HG02943 (cell line): ENCODE results near the gene ASIP.
"Not testable (repeated sequence)": the region's sequence is repeated elsewhere in the genome, so short reads cannot be mapped to it uniquely, and the experiment has no call there.

ENCODE experiments used
- ATAC-seq: cut with Tn5 transposase; IDR thresholded peaks from one replicate; pipeline ENCODE4 v1.9.1; 2021; ENCODE audit warnings: mild to moderate bottlenecking, low read depth, moderate library complexity; ENCODE audit not compliant: unreplicated experiment

ASIP gene

DNA sequence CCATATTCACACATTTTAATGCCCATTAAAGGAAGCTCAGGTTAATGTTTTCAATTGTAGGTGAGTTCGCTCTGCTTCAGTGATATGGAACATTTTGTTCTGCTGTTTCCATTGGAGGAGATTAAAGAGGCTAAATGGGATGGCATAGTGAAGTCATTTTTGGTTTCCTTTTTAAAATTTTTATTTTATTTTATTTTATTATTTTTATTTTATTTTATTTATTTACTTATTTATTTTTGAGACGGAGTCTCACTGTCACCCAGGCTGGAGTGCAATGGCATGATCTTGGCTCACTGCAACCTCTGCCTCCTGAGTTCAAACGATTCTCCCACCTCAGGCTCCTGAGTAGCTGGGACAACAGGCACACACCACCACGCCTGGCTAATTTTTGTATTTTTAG, 792 bp downstream of the ASIP start:
- not testable (repeated sequence) for ATAC-seq

DNA sequence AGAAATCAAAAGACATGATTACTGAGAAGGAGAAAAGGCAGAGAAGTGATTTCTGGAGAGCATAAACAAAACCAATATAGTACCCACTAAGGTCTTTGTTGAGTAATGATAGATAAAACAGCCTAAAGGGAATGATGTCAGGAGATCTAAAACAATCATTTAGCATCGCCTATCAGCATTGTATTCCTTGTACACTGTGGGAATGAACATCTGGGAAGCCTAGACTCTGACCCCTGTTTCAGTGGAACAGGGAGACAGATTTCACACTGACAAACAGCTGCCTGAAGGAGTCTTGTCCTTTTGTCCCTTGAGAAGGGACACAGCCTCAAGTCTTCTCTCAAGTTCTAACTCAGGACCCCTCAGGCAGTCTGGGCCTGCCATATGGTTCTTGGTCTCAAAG, 1.7 kb downstream of the ASIP start:
- ATAC-seq, result no peak

DNA sequence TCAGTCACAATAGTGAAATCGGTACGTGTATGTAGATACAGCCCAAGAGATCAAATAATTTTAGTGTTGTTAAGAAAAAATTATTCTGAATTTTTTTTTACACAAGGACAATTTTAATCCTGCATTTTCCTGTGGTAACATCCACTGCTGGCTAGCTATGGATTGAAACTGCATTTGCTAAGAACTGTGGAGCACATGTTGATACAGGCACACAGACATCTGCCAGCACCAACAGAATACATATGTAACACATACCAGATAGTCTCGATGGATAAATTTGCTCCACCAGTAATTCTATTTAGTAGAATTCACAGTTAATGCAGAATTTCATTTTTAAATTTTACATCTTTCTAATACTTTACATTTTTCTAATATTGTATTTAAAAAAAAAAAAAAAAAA, 2.2 kb downstream of the ASIP start:
- ATAC-seq, result no peak

DNA sequence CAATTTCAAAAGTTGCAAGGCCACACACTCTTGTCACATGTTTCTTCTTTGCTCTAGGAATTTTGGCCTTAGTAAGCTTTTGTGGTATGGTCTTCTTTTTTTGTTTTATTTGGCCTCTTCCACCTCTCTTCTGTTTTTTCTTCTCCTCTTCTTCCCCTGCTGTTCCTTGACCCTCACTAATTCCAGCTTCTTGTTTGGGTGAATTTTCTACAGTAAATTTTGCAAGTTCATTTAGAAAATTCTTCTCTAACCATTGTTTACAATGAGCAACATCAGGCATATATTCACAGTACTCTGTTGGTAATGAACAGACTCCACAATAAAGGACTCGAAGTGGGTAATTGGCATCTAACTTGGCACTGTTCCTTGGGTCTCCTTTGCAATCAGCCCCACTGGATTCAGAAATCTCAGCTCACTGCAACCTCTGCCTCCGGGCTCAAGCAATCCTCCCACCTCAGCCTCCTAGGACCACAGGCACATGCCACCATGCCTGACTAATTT, 5.0 kb downstream of the ASIP start:
- ATAC-seq, result no peak

DNA sequence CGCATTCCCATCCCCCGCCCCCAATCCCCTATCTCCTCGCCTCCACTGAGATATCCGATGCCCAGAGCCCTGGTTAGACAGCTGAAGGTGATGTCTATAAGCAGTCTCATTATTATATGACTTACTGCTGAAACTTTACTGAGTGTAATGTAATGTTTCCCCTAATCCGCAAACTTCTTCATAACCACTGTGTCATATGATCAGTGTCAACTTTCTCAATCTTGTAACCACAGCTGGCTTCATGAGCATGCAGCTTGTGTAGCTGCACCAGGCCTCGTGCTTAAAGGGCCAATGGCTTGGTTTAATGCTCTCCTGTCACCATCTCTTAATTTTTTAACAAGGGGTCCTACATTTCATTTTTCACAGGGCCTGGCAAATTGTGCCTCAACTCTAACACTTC, 8.1 kb downstream of the ASIP start:
- no peak for ATAC-seq

DNA sequence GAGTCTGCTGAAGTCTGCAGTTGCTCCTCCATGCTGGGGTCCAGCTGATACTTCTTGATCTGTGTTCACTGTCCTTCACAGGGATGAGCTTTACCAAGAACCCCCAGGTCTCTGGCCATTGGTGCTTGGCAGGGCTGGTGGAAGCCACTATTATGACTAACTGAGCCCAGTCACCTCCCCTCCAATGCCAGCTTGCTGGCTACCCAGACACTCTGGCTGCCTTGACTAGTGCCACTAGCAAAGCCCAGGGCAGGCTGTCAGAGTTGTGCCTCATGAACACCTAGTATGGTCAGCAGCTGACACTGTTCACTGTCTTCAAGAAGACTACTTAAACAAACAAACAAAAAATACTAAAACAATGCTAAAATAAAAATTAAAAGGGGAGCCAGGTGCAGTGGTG, 8.8 kb downstream of the ASIP start:
- ATAC-seq, result no peak

DNA sequence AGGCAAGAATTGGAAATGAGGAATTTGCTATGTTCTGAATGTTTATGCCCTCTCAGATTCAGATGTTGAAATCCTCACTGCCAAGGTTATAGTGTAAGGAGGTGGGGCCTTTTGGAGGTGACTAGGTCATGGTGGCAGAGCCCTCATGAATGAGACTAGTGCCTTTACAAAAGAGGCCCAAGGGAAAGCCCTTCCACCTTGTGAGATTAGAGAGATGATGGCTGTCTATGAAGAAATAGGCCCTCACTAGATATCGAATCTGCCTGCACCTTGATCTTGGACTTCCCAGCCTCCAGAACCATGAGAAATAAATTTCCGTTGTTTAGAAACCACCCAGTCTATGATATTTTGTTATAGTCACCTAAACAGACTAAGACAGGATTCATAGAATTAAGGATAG, 10.4 kb downstream of the ASIP start:
- ATAC-seq, result no peak

DNA sequence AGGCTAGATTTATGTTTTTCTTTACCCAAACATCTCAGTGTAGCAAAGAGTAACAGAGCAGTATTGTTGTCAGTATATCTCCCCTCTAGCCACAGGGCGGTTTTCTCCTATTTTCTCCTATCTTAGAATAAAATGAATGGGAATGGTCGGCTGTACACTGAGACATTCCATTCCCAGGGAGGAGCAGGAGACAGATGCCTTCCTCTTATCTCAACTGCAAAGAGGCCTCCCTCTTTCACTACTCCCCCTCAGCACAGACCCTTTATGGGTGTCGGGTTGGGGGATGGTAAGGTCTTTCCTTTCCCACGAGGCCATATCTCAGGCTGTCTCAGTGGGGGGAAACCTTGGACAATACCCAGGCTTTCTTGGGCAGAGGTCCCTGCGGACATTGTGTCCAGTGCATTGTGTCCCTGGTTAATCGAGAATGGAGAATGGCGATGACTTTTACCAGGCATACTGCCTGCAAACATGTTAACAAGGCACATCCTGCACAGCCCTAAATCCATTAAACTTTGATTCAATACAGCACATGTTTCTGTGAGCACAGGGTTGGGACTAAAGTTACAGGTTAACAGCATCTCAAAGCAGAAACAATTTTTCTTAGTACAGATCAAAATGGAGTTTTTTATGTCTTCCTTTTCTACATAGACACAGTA, 11.3 kb downstream of the ASIP start:
- not testable (repeated sequence) for ATAC-seq

DNA sequence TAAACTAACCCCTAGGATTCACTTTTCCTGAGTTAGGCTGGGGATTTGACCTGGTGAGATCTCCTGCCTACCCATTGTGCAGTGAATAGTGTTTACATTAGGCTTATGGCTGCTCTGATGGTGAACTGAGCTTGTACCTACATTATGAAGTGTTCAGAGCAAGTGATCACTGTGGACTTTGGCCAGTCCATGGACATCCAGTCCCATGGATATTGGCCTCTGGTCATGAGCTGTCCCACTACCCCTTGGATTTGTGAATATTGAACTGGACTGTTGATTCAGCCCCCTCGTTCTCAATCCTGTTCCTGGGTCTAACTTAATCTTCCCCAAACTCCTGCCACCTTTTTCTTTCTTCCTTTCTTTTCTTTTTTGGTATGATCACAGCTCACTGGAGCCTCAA, 13.8 kb downstream of the ASIP start:
- no peak for ATAC-seq

DNA sequence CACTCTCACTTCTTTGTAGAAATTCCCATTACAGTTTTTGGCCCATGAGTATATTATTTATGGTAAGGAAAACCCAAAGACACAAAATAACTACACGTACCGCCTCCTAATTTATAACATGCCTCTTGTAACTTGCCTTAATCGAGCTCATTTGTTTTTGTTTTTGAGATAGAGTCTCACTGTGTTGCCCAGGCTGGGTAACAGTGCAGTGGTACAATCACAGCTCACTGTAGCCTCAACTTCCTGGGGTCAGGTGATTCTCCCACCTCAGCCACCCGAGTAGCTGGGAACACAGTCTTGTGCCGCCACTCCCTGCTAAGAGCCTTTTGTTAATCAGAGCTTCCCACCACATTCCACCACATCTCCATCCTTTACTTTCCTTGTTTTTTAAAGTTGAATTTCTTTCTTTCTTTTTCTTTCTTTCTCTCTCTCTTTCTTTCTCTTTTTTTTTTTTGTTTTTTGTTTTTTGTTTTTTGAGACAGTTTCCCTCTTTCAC, 15.5 kb downstream of the ASIP start:
- no peak for ATAC-seq

DNA sequence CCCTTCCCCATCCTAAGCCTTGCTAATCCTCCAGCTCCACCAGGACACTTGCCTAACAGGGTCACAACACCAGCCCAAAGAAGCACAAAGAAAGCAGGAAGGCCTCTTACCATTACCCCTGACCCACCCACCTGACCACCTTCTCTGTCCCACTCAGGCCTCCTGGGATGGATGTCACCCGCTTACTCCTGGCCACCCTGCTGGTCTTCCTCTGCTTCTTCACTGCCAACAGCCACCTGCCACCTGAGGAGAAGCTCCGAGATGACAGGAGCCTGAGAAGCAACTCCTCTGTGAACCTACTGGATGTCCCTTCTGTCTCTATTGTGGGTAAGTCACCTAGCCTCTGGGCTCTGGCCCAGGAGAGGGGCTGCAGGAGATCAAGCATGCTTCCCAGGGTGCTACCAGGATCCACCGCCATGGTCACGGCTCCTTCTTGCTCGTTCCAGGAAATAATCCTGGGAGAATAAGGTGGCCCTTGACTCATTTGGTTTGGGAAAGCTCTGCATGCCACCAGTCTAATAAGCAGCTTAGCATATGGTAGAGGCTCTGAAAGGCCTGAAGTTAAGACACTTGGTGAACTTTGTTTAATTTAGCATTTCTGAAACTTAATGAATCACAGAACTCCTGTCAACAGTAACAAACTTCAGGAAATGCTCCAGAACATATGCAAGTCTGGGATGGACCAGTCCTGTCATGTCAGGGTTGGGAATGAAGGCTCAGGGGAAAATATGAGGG, 19.2 kb downstream of the ASIP start:
- ATAC-seq, result no peak

DNA sequence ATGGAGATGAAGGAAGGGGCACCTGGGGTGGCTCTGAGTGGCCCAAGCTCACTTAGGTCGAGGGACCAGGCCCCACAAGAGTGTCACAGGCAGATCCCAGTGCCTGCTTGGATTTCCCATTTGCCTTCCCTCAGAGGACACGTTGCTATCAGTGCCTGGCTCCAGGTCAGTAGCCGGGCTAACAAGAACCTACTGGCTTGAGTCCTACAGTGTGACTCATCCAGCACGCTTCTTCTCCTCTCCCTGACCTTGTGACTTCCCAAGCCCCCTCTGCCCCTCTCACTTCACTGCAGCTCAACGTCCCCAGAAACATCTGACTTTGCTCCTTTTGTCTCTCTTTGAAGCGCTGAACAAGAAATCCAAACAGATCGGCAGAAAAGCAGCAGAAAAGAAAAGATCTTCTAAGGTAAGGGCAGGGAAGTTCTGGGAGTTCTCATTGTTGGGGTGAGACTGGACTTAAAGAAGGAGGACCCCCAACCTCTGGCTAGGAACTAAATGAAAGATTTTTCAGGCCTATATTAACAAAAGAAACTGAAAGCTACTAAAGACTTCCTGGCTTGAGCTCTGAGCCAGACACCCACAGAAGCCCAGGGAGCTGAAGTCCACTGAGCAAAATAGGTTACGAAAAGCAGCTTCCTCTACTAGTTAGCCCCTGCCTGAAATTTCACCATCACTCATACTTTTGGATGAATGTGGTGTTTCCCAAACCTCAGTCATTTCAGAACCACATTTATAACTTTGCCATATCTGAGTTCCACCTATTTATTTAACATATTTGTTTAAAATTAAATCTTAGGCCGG, 21.5 kb downstream of the ASIP start:
- no peak for ATAC-seq

DNA sequence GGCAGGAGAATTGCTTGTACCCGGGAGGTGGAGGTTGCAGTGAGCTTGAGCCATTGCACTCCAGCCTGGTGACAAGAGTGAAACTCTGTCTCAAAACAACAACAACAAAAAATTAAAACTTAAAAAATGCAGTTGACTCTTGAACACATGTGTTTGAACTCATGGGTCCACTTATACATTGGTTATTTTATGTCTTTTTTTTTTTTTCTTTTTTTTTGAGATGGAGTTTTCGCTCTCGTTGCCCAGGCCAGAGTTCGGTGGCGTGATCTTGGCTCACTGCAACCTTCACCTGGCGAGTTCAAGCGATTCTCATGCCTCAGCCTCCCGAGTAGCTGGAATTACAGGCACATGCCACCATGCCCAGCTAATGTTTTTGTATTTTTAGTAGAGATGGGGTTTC, 22.2 kb downstream of the ASIP start:
- not testable (repeated sequence) for ATAC-seq

DNA sequence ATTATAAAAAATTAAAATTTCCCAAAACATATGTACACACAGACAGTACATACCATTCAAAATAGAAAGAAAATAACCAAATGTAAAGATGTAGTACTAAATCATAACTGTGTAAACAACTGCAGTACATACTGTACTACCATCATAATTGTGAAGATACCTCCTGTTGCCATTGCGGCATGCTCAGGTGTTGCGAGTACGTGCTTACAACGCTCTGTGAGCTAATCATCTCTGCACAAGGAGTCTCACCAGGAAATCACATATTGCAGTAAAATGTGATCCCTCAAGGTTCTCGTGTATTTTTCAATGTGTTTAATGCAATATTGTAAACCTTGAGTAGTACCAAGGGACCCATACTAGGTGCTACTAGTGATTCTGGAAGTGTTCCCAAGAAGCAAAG, 22.9 kb downstream of the ASIP start:
- ATAC-seq, result no peak

DNA sequence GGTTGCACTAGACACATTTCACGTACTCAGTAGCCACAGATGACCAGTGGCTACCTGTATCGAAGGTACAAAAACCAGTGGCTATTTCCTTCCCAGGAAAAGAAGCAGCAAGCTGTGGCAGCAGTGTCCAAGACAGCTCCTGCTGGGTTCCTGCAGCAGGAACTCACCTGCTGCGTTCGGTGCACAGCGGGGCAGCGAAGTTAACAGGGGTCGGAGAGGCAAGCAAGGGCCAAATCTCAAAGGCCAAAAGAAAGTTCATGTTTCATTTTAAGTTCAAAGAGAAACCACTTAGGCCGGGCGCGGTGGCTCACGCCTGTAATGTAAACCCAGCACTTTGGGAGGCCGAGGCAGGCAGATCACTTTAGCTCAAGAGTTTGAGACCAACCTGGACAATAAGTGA, 26.9 kb downstream of the ASIP start:
- no peak for ATAC-seq

DNA sequence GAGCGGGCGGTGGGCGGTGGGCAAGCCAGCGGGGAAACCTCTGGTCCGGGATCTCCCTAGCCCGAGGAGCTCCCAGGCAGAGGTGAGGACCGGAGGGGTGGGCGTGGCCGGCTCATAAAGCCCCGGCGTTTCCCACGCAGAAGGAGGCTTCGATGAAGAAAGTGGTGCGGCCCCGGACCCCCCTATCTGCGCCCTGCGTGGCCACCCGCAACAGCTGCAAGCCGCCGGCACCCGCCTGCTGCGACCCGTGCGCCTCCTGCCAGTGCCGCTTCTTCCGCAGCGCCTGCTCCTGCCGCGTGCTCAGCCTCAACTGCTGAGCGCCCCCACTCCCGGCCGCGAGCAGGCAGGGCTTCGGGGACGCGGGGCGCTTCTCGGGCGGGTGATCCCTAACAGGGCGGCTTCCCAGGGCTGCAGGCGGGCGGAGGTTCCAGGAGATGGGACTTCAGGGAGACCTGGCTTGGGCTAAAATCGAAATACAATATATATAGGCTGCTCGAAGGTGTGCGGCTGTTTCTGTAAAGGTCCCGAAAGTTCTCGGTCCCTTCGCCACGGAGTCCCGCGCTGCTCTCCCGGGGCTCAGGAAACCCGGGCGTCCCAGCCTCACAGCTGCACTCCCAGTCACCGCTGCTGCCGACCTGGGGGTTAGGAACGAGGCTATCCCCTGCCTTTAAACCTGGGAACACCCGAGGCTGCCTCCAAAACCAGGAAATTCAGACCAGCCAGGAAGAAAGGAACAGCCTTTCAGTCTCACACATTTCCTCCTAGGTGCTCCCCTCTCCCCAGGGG, 27.8 kb downstream of the ASIP start:
- no peak for ATAC-seq

DNA sequence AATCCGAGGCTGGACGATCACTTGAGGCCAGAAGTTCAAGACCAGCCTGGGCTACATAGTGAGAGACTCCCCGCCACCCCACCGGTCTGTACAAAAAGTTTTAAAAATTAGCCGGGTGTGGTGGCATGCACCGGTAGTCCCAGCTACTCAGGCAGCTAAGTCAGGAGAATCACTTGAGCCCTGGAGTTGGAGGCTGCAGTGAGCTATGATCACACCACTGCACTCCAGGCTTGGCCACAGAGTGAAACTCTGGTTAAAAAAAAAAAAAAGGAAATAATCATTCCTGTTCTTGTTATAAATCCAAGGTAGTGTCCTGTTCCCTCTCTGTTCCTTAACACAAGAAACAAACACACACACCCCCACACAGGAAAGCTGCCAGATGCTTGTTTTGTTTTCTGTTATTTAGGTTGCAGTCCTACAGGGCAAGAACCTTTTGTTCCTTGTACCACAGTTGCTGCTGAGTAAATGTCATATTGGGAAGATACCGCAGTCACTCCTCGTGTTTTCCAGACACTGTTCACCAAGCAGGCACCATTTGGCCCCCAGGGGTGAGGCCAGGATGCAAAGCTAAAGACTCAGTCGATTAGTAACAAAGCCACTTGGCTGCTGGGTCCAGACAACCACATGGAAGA, 28.9 kb downstream of the ASIP start:
- no peak for ATAC-seq

DNA sequence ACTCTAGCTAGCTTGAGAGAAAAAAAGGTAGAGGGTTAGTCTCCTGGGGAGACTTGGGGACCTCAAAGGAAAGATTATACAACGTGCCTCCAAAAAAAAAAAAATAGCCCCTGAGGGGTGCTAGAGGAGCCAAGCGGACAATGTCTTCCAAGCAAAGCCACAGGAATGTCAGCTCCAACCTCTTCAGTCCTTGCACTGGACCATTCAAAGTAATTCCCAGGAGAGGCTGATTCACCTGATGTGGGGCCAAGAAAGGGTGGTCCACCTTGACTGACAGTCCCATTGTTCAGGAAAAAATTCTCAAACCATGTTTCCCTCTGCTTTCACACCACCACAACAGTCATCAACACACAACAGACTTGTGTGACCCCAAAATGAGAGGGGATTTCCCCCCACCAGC, 30.7 kb downstream of the ASIP start:
- ATAC-seq, result no peak

DNA sequence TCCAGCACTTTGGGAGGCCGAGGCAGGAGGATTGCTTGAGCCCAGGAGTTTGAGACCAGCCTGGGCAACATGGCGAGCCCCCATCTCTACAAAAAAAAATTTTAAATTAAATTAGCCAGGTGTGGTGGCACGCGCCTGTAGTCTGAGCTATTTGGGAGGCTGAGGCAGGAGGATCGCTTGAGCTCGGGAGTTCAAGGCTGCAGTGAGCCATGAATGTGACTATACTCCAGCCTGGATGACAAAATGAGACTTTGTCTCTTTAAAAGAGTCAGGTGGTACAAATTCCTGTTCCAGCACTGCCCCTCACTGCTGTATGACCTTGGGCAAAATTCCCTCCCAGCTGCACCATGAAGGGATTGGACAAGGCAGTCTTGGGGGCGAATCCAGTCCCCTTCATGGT, 33.5 kb downstream of the ASIP start:
- ATAC-seq, result no peak

DNA sequence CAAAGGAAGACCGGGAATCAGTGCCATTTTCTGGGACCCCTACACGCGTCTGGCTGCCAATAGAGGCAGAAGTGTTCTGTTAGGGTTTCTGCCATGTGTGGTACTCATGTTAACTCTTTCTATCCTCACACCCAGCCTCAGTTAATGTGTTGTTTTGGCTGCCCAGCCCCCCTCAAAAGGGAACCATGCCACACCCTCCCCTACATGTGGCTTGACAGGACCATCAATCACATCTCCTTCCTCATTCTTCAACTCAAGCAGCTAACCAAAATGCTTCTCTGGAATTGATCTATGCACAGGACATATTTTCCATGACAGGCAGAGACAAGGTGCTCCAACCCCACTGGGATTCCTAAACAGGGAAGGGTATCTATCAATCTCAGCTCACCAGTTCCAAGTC, 40.0 kb downstream of the ASIP start:
- no peak for ATAC-seq
